Stimulated activated CD8-positive, alpha-beta memory T cell treated with anti-CD3 and anti-CD28 coated beads, Interleukin-2, amount 100 ng/mL, for 48 hours (primary cell): ENCODE results near the gene CDHR5.
"Not testable (repeated sequence)": the region's sequence is repeated elsewhere in the genome, so short reads cannot be mapped to it uniquely, and the experiment has no call there.

Source experiments
- DNase-seq, 2 donors: peaks; one replicate each; pipeline ENCODE4 v3.0.0-alpha.2; 2020; ENCODE audit warnings: low read depth in 2 of 2

CDHR5 gene, protein sequence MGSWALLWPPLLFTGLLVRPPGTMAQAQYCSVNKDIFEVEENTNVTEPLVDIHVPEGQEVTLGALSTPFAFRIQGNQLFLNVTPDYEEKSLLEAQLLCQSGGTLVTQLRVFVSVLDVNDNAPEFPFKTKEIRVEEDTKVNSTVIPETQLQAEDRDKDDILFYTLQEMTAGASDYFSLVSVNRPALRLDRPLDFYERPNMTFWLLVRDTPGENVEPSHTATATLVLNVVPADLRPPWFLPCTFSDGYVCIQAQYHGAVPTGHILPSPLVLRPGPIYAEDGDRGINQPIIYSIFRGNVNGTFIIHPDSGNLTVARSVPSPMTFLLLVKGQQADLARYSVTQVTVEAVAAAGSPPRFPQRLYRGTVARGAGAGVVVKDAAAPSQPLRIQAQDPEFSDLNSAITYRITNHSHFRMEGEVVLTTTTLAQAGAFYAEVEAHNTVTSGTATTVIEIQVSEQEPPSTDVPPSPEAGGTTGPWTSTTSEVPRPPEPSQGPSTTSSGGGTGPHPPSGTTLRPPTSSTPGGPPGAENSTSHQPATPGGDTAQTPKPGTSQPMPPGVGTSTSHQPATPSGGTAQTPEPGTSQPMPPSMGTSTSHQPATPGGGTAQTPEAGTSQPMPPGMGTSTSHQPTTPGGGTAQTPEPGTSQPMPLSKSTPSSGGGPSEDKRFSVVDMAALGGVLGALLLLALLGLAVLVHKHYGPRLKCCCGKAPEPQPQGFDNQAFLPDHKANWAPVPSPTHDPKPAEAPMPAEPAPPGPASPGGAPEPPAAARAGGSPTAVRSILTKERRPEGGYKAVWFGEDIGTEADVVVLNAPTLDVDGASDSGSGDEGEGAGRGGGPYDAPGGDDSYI

DNA sequence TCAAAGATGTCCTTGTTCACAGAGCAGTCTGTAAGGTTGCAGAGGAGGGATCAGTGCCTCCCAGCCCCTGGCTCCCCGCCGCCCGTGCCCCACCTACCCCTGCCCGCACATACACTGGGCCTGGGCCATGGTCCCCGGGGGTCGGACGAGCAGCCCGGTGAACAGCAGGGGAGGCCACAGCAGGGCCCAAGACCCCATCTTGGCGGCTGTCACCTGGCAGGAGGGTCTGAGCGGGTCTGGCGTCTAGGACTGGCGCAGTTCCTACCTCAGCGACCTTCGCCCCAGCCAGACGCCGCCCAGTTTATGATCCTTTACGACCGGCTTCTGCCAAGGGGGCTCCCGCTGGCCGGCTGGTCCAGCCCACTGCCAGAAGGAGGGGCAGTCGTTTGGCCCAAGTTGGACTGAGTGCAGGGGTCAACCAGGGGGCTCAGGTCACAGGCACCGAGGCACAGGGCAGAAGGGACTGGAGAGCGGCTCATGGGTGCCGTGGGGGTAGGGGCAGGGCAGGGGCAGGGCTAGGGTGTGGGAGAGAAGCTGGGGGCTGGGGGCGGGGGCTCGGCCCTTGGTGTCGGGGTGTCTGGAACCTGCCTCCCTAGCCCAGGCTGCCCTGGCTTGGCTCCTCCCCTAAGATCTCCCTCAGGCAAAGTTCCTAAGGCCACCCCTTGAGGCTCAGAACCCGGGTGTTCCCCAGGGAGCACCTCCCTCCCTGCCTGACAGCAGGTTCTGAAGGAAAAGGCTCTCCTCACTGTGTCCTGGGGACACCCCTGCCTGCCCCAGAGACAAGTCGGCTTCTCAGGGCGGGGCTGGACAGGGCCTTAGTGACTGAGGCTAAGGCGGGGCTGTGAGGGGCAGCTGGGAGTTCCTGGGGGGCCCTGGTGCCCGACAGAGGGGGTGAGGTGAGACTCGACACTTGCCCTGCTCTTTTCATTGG lies at the start of gene CDHR5:
CDHR5 (minus strand) TSS at position 251 of the 931 bp plus-strand sequence; CDS start at position 198, 53 bp downstream.
- DNase-seq: no peak

DNA sequence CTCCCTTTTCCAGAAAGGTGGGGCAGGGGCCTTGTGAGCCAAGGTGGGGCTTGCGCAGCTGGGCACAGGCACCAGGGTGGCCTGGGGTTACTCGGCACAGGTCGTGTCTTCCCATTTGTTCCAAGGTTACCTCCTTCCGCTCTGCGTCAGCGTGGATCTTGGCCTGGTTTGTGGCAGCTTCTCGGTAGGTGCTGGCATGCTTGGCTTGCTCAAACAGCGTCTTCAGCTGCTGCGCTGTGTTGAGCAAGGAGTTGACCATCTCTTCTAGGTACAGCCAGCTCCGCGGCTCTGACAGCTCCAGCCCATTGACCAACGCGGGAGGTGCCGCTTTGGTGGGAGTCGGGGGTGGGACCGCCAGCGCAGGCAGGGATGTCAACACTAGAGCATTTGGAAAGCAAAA lies 49.7 kb upstream of the CDHR5 start:
- DNase-seq: no peak

DNA sequence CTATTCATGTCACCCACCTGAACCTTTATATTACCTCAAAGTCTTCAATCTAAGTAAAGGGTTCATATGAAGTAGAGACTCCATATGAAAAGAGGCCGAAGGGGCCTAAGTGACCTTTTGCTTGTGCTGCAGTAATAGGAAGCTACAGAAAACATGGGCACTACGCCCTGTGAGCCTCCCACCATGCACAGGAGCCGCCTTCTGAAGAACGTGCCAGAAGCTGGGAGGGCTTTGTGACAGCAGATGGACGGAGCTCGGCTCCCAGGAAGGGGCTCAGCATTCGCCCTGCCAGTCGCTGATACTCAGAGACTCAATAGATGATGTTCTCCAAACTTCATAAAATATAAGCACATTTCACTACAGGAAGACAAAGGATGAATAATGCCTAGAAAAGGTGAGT lies 49.1 kb upstream of the CDHR5 start:
- no peak for DNase-seq

DNA sequence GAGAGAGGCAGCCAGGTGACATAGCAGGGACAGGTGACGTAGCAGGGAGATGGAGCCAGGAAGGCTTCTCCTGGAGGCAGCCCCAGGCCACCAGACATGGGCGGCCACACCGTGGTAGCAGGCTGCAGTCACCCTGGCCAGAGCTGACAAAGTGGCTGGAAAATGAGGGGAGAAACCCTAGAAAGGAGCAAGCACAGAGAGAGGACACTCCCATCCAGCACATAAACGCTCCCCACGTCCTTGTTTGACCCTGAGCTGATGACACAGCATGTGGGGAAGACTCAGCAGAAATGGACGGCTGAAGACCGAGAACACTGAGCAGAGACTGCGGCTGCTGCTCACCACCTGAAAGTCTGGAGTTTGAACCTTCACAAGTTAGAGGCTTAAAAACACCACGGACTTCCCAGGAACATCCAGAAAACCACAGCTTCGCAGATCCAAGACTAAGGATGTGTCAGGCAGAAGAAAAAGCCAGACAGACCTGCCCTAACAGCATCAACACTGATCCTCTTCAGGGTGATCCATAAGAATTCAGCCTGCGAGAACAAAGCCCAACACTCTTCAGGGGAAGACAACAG lies 41.0 kb upstream of the CDHR5 start:
- no peak for DNase-seq

DNA sequence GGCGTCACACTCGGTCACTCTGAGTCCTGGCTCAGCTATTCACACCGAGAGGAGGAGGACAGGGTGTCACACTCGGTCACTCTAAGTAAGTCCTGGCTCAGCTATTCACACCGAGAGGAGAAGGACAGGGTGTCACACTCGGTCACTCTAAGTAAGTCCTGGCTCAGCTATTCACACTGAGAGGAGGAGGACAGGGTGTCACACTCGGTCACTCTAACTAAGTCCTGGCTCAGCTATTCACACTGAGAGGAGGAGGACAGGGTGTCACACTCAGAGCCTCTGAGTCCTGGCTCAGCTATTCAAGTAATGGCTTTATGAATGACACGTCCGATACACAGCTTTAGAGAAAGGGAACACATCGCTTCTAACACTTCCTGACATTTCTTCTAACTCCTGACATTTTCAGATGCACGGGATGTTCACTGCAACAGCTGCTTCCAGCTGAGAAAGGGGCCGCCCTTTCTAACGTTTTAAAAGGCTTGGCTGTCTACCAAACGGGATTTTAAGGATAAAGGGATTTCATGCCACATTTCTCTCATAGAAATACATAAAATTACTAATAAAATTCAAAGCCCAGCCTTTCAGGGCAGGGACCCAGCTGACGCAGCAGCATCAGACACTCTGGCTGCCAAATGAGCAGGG lies 40.4 kb upstream of the CDHR5 start:
- no peak for DNase-seq

DNA sequence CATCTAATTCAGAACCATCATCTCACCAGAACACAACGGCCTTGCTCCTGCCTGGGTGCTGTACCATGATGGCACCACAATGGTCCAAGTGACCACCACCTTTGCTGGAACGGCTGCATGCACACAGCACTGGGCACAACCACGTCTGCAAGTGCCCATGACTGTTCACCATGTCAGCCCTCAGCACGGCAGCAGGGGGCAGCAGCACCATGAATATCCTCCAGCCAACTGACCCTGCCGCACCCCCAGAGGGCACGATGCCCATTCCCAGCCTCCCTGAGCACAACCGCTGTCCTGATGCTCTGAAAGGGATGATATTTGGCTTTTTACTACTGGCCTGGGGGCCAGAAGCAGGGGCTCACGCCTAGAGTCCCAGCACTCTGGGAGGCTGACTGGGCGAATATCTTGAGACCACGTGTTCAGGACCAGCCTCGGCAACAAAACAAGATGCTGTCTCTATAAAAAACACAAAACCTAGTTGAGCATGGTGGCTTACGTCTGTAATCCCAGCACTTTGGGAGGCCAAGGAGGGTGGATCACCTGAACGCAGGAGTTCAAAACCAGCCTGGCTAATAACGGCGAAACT lies 38.0 kb upstream of the CDHR5 start:
- DNase-seq: peak in 1 of 2 donors; percentile 26

DNA sequence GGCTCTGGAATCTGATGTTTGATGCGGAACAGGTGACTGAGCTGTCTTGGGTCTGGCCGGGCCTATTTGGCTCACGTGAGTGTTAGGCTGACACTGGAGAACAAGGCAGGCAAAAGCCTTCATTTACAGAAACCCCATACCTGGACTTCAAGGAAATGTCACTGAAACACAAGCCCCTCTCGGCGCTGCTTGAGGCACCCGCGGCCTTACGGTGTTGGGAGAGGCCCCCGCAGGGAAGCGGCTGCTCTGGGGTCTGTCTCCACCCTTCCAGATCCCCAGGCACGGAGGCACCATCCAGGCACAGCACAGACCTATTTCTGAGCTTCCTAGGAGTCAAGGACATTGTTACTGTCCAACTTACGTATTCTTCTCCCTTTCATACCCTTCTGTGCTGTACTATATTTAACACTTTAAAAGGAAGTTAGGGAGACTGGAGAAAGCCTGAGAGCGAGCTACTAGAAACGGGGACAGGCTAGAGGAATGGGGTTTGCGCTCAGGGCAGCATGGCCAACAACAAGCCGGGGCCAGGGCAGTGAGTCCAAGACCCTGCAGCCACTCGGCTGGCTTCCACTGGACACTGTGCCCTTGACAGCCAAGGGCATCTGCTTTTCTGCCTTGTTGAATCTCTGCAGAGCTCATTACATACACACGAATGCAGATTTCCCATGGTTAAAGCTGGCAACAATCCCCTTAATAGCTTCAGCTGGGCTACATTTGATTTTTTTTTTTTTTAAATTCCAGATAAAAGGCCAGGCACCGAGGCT lies 36.1 kb upstream of the CDHR5 start:
- no peak for DNase-seq

DNA sequence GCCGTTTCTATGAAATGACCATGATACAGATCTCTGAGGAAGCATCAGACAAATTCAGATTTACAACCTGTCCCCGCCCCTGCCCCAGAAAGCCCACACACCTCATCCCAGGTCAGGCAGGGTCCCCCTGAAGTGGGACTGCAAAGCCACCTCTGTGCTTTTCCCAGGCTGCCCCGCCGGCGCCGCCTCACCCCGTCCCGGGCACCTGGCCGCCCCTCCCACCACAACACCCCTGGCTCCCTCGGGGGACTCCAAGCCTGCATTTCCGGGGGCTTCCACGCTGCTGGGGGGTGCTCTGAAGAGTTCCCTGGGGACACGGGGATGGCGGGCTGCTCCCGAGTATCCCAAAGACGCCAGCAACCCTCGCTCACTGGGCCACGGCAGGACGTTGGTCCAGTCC lies 35.5 kb upstream of the CDHR5 start:
- DNase-seq: no peak

DNA sequence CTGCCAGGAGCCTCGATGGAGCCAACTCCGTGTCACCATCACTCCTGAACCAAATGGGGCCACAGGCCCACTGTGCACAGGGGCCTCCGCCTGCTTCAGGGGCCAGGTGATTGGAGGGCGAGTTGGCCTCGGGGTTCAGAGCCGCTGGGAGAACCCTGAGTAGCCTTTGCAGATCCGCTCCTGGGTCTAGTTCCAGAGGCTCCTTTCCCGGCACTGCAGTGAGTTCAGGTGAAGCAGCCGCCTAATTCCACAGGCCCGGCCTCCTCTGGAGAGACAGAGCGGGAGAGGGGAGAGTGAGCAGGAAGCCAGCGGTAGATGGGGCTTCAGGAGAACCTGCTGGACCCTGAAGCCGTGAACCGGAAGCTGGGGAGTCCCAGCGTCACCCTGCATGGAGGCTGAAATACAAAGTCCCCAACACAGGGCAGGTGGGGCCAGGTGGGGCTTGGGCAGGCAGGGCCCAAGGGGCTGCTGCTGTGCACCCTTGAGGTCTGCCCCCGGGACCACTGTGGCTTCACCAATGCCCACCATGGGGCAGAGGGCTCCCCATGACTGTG lies 34.9 kb upstream of the CDHR5 start:
- no peak for DNase-seq

DNA sequence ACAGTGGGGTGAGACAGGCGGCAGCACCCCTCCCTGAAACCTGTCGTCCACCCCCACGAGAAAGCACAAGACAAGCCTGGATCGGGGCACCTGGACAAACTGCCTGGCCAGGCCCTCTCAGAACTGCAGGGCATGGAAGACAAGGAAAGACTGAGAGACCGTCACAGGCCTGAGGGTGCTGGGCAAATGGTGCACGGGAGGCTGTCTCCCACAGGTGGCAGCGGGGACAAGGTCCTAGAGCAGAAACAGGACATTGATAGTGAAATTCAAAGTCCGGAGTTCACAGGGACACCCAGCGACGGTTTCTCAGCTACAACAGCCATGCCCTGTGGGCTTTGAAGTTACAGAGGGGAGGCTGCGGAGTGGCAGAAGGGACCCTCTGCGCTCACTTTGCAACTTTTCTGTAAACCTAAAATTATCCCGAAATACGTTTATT lies 33.0 kb upstream of the CDHR5 start:
- DNase-seq: no peak

DNA sequence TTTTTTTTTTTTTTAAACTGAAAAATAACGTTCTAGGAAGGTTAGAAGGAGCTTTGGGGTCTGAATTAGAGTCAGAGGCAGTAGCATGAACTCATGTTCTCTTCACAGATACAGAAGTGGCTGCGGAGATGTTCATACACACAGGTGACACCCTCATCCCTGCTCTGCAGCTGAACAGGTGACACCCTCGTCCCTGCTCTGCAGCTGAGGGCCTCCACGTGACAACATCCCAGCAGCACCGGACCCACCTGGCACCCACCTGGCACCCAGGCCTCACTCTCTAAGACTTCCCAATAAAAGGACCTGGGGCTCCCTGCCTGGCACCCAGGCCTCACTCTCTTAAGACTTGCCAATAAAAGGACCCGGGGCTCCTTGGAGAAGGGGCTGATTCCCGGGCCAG lies 32.1 kb upstream of the CDHR5 start:
- DNase-seq: no peak

DNA sequence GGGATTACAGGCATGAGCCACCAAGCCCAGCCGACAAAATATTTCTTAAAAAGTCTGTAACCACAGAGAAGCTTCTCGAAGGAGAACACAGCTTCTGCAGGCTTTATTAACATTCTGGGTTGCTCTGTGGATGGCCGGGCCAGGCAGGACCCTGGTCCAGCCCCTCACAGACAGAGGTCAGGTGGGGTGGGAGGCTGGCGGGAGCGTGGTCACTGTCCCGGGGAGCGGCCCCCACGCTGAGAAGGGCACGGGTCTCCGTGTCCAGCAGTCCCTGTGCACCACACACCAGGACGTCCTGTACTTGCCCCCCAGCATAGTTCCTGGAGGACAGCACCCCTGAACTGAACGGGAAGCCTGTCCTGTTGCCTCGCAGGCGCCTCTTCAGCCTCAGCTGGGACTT lies 31.7 kb upstream of the CDHR5 start:
- no peak for DNase-seq

DNA sequence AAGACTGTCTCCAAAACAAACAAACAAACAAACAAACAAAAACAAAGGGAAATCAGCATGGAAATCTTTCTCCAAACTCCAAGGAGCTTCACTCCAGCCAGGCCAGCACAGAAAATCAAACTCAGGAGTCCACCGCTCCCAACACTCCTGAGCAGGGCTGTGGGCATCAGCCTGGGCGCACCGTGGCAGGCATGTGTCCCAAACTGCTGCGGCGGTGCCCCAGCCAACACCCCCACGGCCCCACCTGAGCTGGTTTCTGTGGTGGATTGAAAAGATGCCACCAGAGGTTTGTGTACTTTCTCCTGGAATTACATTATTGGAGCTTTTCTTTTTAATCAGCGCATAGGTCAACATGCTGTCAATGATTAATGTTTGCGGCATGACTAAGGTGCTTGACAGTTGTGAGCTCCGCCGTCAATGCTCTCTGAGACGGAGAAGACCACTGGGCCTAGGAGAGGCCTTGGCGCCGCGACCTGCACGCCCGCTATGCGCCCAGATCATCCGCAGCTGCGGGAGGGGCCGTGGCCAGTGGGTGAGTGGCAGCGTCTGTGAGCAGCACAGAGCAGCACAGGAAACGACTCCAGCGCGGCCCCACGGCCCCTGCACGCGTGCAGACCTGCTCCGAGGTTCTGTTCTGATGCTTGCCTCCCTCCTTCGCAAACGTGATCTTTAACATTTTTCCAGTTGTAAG lies 30.4 kb upstream of the CDHR5 start:
- no peak for DNase-seq

DNA sequence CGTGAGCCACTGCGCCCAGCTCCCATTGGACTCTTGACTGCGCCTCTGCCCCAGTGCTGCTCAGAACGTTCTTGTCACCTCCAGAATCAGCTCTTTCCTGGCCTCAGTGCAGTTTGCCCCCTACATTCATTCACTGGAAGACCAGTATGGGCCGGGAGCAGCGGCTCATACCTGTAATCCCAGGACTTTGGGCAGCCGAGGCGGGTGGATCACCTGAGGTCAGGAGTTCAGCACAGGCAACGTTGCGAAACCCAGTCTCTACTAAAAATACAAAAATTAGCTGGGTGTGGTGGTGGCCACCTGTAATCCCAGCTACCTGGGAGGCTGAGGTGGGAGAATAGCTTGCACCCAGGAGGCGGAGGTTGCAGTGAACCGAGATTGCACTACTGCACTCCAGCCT lies 29.7 kb upstream of the CDHR5 start:
- not testable (repeated sequence) for DNase-seq

DNA sequence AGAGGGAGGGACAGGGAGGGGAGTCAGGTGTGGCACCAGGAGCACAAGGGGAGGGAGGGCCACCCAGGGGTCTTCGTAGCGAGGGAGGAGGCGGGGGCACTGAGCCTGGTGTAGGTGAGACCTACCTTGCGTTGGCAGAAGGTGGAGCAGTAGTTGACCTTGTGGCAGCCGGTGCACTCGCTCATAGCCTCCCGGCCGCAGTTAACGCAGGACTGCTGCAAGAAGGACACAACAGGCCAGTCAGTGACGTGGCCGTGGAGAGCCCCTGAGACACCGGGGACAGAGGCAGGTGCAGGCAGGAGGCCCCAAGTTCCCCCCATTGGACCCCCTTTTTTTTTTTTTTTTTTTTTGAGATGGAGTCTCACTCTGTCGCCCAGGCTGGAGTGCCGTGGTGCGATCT lies 29.1 kb upstream of the CDHR5 start:
- DNase-seq: no peak

DNA sequence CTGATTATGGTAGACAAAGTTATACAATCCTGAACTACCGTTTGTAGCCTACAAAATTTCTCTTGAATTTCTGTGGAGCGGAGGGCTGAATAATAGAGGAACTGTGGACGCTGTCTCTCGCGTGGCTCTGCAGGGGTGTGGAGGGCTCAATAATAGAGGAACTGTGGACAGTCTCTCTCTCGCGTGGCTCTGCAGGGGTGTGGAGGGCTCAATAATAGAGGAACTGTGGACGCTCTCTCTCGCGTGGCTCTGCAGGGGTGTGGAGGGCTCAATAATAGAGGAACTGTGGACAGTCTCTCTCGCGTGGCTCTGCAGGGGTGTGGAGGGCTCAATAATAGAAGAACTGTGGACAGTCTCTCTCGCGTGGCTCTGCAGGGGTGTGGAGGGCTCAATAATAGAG lies 28.4 kb upstream of the CDHR5 start:
- not testable (repeated sequence) for DNase-seq

DNA sequence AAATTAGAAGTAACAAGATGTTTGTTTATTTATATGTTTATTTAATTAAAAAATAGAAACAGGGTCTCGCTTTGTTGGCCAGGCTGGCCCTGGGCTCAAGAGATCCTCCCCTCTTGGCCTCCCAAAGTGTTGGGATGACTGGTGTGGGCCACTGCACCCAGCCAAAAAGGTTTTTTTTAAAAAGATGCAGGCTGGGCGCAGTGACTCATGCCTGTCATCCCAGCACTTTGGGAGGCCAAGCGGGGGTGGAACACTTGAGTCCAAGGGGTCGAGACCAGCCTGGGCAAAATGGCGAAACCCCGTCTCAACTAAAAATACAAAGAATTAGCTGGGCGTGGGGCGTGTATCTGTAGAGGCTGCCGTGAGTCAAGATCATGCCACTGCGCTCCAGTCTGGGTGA lies 25.7 kb upstream of the CDHR5 start:
- DNase-seq: no peak

DNA sequence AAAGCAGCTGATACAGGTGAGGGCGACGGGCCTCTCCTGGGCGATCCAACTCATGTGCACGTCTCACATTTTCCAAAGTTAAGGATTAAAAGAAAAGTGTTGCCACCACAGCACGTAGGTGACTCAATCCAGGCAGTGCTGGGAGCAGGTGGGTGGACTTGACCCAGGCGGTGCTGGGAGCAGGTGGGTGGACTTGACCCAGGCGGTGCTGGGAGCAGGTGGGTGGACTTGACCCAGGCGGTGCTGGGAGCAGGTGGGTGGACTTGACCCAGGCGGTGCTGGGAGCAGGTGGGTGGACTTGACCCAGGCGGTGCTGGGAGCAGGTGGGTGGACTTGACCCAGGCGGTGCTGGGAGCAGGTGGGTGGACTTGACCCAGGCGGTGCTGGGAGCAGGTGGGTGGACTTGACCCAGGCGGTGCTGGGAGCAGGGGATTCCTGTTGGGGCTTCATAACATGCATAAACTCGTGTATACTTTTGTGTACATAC lies 23.0 kb upstream of the CDHR5 start:
- not testable (repeated sequence) for DNase-seq

DNA sequence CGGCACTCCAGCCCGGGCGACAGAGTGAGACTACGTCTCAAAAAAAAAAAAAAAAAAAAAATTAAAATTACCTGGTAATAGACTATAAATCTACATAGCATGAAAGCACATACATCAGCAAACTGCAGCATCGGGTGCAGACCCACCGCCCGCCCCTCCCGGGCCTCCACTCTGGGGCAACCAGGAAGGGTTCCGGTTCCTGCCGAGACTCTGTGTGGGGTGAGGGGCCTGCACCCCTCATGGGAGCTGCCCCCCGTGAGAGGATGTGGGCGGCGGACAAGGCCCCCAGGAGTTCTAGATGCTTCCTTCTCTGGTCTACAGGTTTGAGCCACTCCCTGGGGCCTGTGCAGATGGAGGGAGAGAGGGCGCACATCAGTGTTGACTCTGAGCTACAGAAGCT lies 21.5 kb upstream of the CDHR5 start:
- no peak for DNase-seq
